HCT116 (cell line): ENCODE measurements around the gene RFPL2.

Experiments used
- ATF3 ChIP-seq: IDR thresholded peaks from 2 replicates; pipeline ENCODE4 v1.6.1; 2012
- CBX3 ChIP-seq: IDR thresholded peaks from 2 replicates; pipeline ENCODE4 v1.6.1; 2012; ENCODE audit warnings: low read depth
- CTCF ChIP-seq, 3 experiments: fragments of 200-600 bp in 1 of 3; sonication (generic) in 1 of 3; IDR thresholded peaks in 2 of 3; conservative IDR thresholded peaks in 1 of 3; 2 replicates each; pipeline ENCODE4 v1.5.1; 2012 to 2017; ENCODE audit warnings: low read depth in 2 of 3, low read length in 2 of 3, antibody characterized with exemption in 1 of 3, borderline replicate concordance in 1 of 3, control low read depth in 1 of 3, mild to moderate bottlenecking in 1 of 3, mixed read lengths in 1 of 3, mixed run types in 1 of 3, moderate library complexity in 1 of 3; ENCODE audit not compliant: insufficient read depth in 1 of 3
- EZH2 ChIP-seq: fragments of 200-600 bp; sonication (generic); IDR thresholded peaks from 2 replicates; pipeline ENCODE4 v1.6.1; 2017; ENCODE audit warnings: antibody characterized with exemption, mixed run types
- POLR2A ChIP-seq: IDR thresholded peaks from 2 replicates; pipeline ENCODE4 v1.7.0; 2011; ENCODE audit warnings: borderline replicate concordance; ENCODE audit not compliant: insufficient read depth, insufficient read length; ENCODE audit errors: extremely low read depth
- REST ChIP-seq: IDR thresholded peaks from 2 replicates; pipeline ENCODE4 v1.6.1; 2012; ENCODE audit warnings: low read depth
- SP1 ChIP-seq: IDR thresholded peaks from 2 replicates; pipeline ENCODE4 v1.6.1; 2012; ENCODE audit warnings: low read depth
- ZNF274 ChIP-seq: fragments of 200-500 bp; sonication (Bioruptor generic); IDR thresholded peaks from 2 replicates; pipeline ENCODE4 v1.6.1; 2014; ENCODE audit warnings: mild to moderate bottlenecking, low read depth, low read length, inconsistent platforms

GRCh38 chr22:32164075-32164860, 40.6 kb downstream of the RFPL2 start:
- TF ChIP-seq ZNF274 (no peak), CTCF (IDR thresholded peaks at IDR 0.05 in 2 of 3, conservative IDR thresholded peaks at IDR 0.05 in 1 of 3; ENCODE audit: borderline replicate concordance in 1 of 3, insufficient read depth in 1 of 3, low read depth in 2 of 3, low read length in 2 of 3) (no peak), EZH2 (no peak), POLR2A (no peak), REST (no peak), ATF3 (no peak), CBX3 (no peak), SP1 (no peak)
